Stimulated activated naive CD8-positive, alpha-beta T cell treated with anti-CD3 and anti-CD28 coated beads, Interleukin-15, Interleukin-2, amounts not matched to agents 100 U/mL and 50 U/mL, for 24 hours (primary cell): Measurements from ENCODE around the gene PAK6.
A peak's percentile ranks its signal among the peaks of the same experiment; 100 is the strongest.

Experiments
- ATAC-seq: fragments of 150-1000 bp; cut with Tn5 transposase; one replicate; pipeline ENCODE4 v1.10.0; 2021
- DNase-seq: peaks from one replicate; pipeline ENCODE4 v3.0.0; 2021

PAK6 gene

DNA sequence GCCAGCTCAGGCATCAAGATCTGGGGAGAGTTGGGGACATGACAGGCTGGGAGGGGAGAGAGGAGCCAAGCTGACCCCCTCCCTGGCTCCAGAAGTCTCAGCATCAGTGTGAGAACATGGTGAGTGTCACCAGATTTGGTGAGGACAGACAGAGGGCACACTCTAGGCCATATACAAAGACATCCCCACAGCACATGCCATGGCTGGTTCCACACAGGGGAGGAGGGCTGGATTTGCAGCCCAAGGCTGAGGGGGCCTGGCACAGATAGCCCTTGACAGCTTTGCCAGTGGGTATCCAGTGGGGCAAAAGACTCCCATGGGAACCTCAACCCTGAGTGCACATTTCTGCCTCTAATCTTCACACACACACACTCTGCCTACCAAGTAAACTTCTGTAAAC is 54.1 kb downstream of the PAK6 start:
- ATAC-seq (no peak), DNase-seq (no peak)

GRCh38 chr15:40293905-40294895 is 55.3 kb downstream of the PAK6 start:
- DNase-seq: no peak
- ATAC-seq: no peak

DNA sequence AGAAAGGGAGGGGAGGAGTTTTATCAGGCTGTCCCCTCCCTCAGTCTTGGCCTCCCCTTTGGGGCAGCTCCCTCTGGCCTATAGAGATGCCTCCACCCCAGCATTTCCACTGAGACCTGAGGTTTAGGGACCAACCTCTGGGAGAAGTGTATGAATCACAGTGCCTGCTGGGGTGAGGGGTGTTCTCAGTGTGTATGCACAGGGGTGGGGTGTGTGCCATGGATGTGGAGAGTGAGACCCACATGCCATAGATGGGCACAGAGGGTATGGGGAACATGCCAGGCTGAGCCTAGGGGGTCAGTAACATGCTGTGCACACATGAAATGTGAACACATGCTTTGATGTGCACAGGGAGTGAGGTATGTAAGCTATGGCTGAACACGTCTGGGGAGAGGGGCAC is 56.4 kb downstream of the PAK6 start:
- ATAC-seq (no peak), DNase-seq (no peak)

GRCh38 chr15:40295877-40296560 is 57.2 kb downstream of the PAK6 start:
- ATAC-seq (no peak), DNase-seq (no peak)

DNA sequence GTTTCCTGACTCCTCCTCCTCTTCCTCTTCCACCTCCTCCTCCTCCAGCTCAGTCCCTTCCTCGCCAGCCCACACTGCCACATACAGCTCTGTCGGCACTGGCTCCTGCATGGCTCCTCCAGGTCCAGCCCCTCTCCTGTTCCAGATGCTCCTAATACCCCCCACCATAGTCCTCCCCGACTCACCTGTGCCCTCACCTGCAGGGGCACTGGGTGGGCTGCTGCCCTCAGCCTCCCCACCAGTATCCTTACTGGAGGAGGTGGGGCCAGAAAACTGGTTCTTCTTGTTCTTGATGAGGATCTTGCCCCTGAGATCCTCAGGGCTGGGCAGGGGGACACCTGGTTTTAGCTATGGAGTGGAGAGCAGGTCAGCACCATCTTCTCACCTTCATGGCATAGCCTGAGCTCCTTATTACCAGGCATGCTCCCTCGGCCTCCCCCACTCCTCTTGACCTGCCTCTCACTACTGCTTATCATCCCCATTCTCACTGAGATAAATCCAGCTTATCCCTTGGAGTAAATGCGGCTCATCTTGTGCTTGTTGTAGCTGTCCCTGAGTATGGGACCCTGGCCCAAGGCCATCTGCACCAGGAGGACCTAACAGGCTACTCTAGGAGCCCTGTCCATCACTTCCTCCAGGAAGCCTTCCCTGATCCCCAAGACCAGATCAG is 57.8 kb downstream of the PAK6 start:
- no peak for ATAC-seq

DNA sequence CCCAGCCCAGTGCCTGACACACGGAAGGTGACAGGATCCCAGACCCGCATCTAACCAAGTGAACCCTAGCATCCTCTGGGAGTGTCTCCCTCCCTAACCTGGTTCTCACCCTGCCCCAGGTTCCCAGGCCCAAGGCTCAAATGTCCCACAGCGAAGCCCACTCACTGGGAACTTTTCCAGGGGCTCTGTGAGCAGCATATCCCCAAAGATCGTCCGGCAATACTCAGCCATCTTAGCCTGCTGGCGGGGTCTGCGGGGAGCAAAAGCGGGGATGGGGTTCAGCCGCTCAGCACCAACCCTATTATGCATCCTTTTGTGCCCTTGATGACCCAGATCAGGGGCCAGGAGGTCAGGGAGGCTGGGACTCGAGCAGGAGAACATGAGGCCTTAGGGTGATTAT is 58.5 kb downstream of the PAK6 start:
- ATAC-seq: no peak
- no peak for DNase-seq

More for the DNA sequence above, 57.8 kb downstream of the PAK6 start:
- DNase-seq: no peak

GRCh38 chr15:40298216-40298935 is 59.5 kb downstream of the PAK6 start:
- ATAC-seq: no peak
- no peak for DNase-seq

- ATAC-seq: no peak
These were observed 61.5 kb downstream of the PAK6 start for GRCh38 chr15:40300367-40300766.

DNA sequence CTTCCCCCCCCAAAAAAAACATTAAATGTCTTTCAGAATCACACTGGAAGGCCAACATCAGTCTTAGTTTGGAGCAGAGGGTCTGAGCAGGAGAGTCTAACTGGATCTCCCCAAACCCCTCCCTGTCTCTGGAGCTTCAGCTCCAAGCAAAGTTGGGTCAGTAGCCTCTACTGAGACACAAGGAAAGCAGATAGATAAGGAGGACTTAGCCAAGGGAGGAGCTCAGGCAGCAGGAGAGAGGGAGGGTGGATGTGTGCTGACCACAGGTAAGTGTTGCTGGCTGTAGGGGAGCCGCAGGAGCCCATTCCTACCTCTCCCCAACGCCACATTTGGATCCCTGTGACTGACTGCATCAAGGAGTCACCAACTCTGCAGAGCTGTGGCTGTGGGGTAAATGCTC is 61.9 kb downstream of the PAK6 start:
- no peak for DNase-seq
- no peak for ATAC-seq

More at GRCh38 chr15:40300367-40300766, 61.5 kb downstream of the PAK6 start:
- no peak for DNase-seq

- no peak for DNase-seq
- ATAC-seq: no peak
These were observed 62.8 kb downstream of the PAK6 start for GRCh38 chr15:40301467-40302179.

- no peak for DNase-seq
These were observed 63.5 kb downstream of the PAK6 start for GRCh38 chr15:40302288-40302886.

DNA sequence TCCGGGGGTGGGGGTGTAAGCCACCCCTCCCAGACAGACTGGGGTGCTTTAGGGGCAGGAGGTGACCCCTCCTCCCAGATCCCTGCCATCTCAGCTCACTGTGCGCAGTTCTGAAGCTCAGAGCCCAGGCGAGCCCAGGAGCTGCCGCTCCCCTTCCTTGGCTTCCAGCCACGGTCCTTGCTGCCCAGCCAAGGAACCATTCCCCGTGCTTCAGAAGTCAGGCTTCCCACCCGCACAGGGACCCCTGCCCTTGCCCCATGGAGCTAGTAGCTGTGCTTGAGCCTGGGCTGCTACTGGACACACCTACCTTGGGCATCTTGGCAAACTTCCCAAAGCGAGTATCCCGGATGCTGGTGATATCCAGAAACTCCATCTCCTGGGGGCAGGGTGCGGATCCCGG is 64.1 kb downstream of the PAK6 start:
- ATAC-seq (no peak), DNase-seq (no peak)

More at GRCh38 chr15:40302288-40302886, 63.5 kb downstream of the PAK6 start:
- ATAC-seq: no peak

GRCh38 chr15:40303576-40303975 is 64.7 kb downstream of the PAK6 start:
- ATAC-seq (no peak), DNase-seq (no peak)

DNA sequence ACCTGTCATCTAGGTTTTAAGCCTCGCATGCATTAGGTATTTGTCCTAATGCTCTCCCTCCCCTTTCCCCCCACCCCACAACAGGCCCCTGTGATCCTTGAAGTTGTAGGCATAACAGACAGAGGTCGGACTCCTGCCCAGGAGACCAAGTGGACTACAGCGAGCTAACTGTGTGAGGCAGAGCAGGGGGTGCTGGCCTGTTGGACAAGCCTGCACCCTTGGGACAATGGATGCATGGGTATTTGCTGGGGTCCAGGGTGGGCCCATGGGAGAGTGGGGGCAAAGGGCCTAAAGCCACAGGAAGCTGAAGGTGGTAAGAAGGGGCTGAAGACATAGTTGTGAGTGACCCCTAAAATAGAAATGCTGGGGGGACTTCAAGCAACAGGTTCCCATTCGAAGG is 66.4 kb downstream of the PAK6 start:
- no peak for DNase-seq

DNA sequence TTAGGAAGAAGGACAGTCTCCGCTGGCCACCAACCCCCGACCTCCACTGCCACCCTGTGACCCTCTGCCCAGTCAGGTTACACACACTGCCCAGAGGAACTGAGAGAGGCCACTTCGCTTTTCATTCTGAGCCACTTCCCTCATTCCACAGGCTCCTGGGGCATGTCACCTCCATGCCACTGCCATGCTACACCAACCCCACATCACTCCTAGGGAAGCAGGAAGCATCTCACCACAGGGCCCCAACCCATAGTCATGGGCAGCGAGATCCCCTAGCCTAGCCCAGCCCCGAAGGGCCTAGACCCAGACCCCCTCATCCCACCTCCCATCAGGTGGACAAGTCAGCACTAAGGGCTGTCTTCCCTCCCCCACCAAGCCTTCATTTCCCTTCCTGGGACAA is 67.5 kb downstream of the PAK6 start:
- ATAC-seq (no peak), DNase-seq (no peak)

More for the DNA sequence above, 66.4 kb downstream of the PAK6 start:
- no peak for ATAC-seq

- ATAC-seq: no peak
- DNase-seq: peak; percentile 25
These were observed 68.0 kb downstream of the PAK6 start for GRCh38 chr15:40306908-40307307.

GRCh38 chr15:40307421-40308211 is 68.8 kb downstream of the PAK6 start, which contains the start of gene PLCB2:
PLCB2 (minus strand) TSS chr15:40307935; CDS start chr15:40307672, 263 bp downstream.
- peak; percentile 69 for DNase-seq
- peak; percentile 76 for ATAC-seq

- ATAC-seq (no peak), DNase-seq (no peak)
These were observed 70.5 kb downstream of the PAK6 start for GRCh38 chr15:40309344-40309862.
